Endothelial cell of umbilical vein (primary cell): ENCODE data around the gene CHKB. TPM values are rescaled to one million over a fixed set of nuclear protein-coding genes. Genes with fewer than 3 reads are reported as not detected.
A peak's percentile ranks its signal among the peaks of the same experiment; 100 is the strongest.

Source experiments
- Bru-seq: library from RNA; stranded (reverse); fragments of 400-500 nt; gene quantifications from one replicate; lab custom pipeline; 2021; lab: Mats Ljungman, UMichigan
- BruChase-seq, 2 experiments: library from RNA; stranded (reverse); fragments of 400-500 nt; gene quantifications; one replicate each; lab custom pipeline; 2021; lab: Mats Ljungman, UMichigan
- BruUV-seq: library from RNA; stranded (reverse); fragments of 400-500 nt; replicated peaks from 2 replicates; lab custom pipeline; 2021; lab: Mats Ljungman, UMichigan
- CTCF ChIA-PET: fragments of 300-600, 350-600 bp; sonication (Branson Sonifier 250); formaldehyde crosslinking; loops from one replicate; lab custom pipeline; 2021; ENCODE audit warnings: antibody characterized with exemption, inconsistent platforms; lab: Charles Lee
- POLR2A ChIA-PET: fragments of 300-600, 350-600 bp; sonication (Branson Sonifier 250); formaldehyde crosslinking; loops from one replicate; lab custom pipeline; 2021; ENCODE audit warnings: antibody characterized with exemption, inconsistent platforms; lab: Charles Lee
- DNase-seq: peaks from one replicate; pipeline ENCODE4 v3.0.0-alpha.2; 2011; ENCODE audit warnings: low read depth, low spot score
- FAIRE-seq: peaks from 2 replicates; lab custom pipeline; 2011; peaks lifted over from hg19 to GRCh38; lab: Jason Lieb, UNC
- H2AFZ ChIP-seq: 2 replicates; pipeline ENCODE4 v1.6.0; 2012; ENCODE audit warnings: low read depth, low read length, control low read depth, inconsistent platforms
- H3K27ac ChIP-seq: 2 replicates; pipeline ENCODE4 v1.5.1; 2011; ENCODE audit warnings: low read depth, mild to moderate bottlenecking, control low read depth, low read length, moderate library complexity; ENCODE audit not compliant: insufficient read depth
- H3K27me3 ChIP-seq, 2 experiments: 2 replicates each; pipeline versions ENCODE4 v1.6.0 to v1.6.1; 2011; ENCODE audit warnings: low read length in 2 of 2, mixed read lengths in 1 of 2; ENCODE audit not compliant: control insufficient read depth in 2 of 2, insufficient read depth in 2 of 2
- H3K36me3 ChIP-seq, 2 experiments: 2 replicates in 1 of 2; 3 replicates in 1 of 2; pipeline ENCODE4 v1.5.1; 2011; ENCODE audit warnings: low read length in 2 of 2, mild to moderate bottlenecking in 1 of 2, moderate library complexity in 1 of 2; ENCODE audit not compliant: control insufficient read depth in 2 of 2, insufficient read depth in 2 of 2; ENCODE audit errors: extremely low read depth in 1 of 2
- H3K4me1 ChIP-seq: 3 replicates; pipeline ENCODE4 v1.5.1; 2011; ENCODE audit warnings: mild to moderate bottlenecking, low read length; ENCODE audit not compliant: control insufficient read depth, insufficient read depth; ENCODE audit errors: extremely low read depth
- H3K4me2 ChIP-seq: 2 replicates; pipeline ENCODE4 v1.6.1; 2011; ENCODE audit warnings: low read length, control low read depth, mixed read lengths; ENCODE audit not compliant: insufficient read depth
- H3K4me3 ChIP-seq, 3 experiments: fragments of 200-600 bp in 1 of 3; sonication (generic), shearing (Covaris generic) in 1 of 3; replicated peaks in 1 of 3; 2 replicates each; pipeline ENCODE4 v1.5.1; 2011 to 2016; ENCODE audit warnings: control low read depth in 3 of 3, low read length in 3 of 3, mild to moderate bottlenecking in 2 of 3, inconsistent platforms in 1 of 3, low read depth in 1 of 3, moderate library complexity in 1 of 3; ENCODE audit not compliant: insufficient read depth in 1 of 3
- H3K79me2 ChIP-seq: 2 replicates; pipeline ENCODE4 v1.6.0; 2012; ENCODE audit warnings: low read length, inconsistent platforms; ENCODE audit not compliant: control insufficient read depth, insufficient read depth
- H3K9ac ChIP-seq: replicated peaks from 2 replicates; pipeline ENCODE3; 2011; ENCODE audit warnings: low read length, control low read depth; ENCODE audit not compliant: insufficient read depth; ENCODE audit errors: extremely low read depth
- H3K9me1 ChIP-seq: replicated peaks from 3 replicates; pipeline ENCODE4 v1.6.0; 2011; ENCODE audit warnings: mild to moderate bottlenecking, low read length; ENCODE audit not compliant: control insufficient read depth, insufficient read depth; ENCODE audit errors: extremely low read depth
- H3K9me3 ChIP-seq: replicated peaks from 2 replicates; pipeline ENCODE4 v1.5.1; 2012; ENCODE audit warnings: low read length, inconsistent platforms; ENCODE audit not compliant: control insufficient read depth, insufficient read depth
- H4K20me1 ChIP-seq: replicated peaks from 2 replicates; pipeline ENCODE3; 2011; ENCODE audit warnings: mild to moderate bottlenecking, low read length; ENCODE audit not compliant: control insufficient read depth, insufficient read depth; ENCODE audit errors: extremely low read depth
- EZH2 ChIP-seq: IDR thresholded peaks from 2 replicates; pipeline ENCODE4 v1.6.1; 2012; ENCODE audit warnings: borderline replicate concordance, low read depth, mild to moderate bottlenecking, moderate library complexity, low read length, inconsistent platforms; ENCODE audit not compliant: severe bottlenecking
- FOS ChIP-seq: IDR thresholded peaks from 2 replicates; pipeline ENCODE4 v1.6.1; 2011; ENCODE audit warnings: mild to moderate bottlenecking, low read length, moderate library complexity, borderline replicate concordance; ENCODE audit not compliant: insufficient read depth
- GATA2 ChIP-seq: IDR thresholded peaks from 2 replicates; pipeline ENCODE4 v1.7.0; 2011; ENCODE audit warnings: low read depth, mild to moderate bottlenecking, moderate library complexity, mixed read lengths, low read length; ENCODE audit not compliant: insufficient read length, insufficient read depth
- JUN ChIP-seq: IDR thresholded peaks from 2 replicates; pipeline ENCODE4 v1.6.1; 2011; ENCODE audit warnings: borderline replicate concordance, low read depth; ENCODE audit not compliant: insufficient read length, insufficient read depth
- MYC ChIP-seq: IDR thresholded peaks from one replicate; pipeline ENCODE4 v1.6.1; 2011; ENCODE audit warnings: mild to moderate bottlenecking, low read depth, low read length
- POLR2A ChIP-seq: IDR thresholded peaks from 2 replicates; pipeline ENCODE4 v1.6.1; 2012; ENCODE audit warnings: low read depth, mild to moderate bottlenecking, control low read depth, low read length
- POLR2AphosphoS5 ChIP-seq: IDR thresholded peaks from 2 replicates; pipeline ENCODE4 v1.6.1; 2012; ENCODE audit warnings: low read depth, mild to moderate bottlenecking, control low read depth, low read length, moderate library complexity; ENCODE audit not compliant: insufficient read depth
- dilution Hi-C: fragments of 300-500 bp; cut with MboI; formaldehyde crosslinking; loops from one replicate; pipeline ENCODE4 v1.15.0; 2019; ENCODE audit warnings: low sequenced_read_pairs; ENCODE audit not compliant: extremely low pct_ligation_motif_present
- intact Hi-C: fragments of 100-400 bp; cut with micrococcal nuclease; formaldehyde crosslinking; loops from one replicate; pipeline ENCODE4 v1.10.0; 2022
- long read RNA-seq: library from polyadenylated mRNA; stranded (forward); transcript quantifications from one replicate; pipeline ENCODE4 v2.0.0, GENCODE V29; 2021
- polyA minus RNA-seq, 3 experiments: library from RNA; depleted of rRNA, polyadenylated mRNA; stranded (reverse); fragments of >200 nt; gene quantifications; 1 replicate in 1 of 3; 2 replicates in 2 of 3; pipeline ENCODE4 v1.2.3, GENCODE V29; 2011
- polyA plus RNA-seq, 4 experiments: library from polyadenylated mRNA; depleted of rRNA in 3 of 4; stranded (reverse) in 3 of 4; unstranded in 1 of 4; fragments of >200 nt; gene quantifications; 2 replicates each; pipeline versions ENCODE4 v1.2.1 to v1.2.3, GENCODE V29; 2011 to 2012; ENCODE audit warnings: missing spikeins in 1 of 4
- total RNA-seq: library from RNA; stranded (reverse); gene quantifications from 2 replicates; pipeline ENCODE4 v1.2.3, GENCODE V29; 2021
- TF ChIP-seq, protein P1 (sequence below), 2 donors: IDR thresholded peaks; 1 replicate in 1 of 2; 2 replicates in 1 of 2; pipeline ENCODE4 v1.5.1; 2011; ENCODE audit warnings: low read length in 2 of 2, mild to moderate bottlenecking in 2 of 2, moderate library complexity in 2 of 2, control low read depth in 1 of 2, inconsistent platforms in 1 of 2, low read depth in 1 of 2; ENCODE audit not compliant: insufficient read depth in 1 of 2; ENCODE audit errors: extremely low read depth in 1 of 2
- TF ChIP-seq, protein P2 (sequence below): IDR thresholded peaks from 2 replicates; pipeline ENCODE4 v1.6.1; 2011; ENCODE audit not compliant: insufficient read depth, insufficient read length

The CHKB gene, protein sequence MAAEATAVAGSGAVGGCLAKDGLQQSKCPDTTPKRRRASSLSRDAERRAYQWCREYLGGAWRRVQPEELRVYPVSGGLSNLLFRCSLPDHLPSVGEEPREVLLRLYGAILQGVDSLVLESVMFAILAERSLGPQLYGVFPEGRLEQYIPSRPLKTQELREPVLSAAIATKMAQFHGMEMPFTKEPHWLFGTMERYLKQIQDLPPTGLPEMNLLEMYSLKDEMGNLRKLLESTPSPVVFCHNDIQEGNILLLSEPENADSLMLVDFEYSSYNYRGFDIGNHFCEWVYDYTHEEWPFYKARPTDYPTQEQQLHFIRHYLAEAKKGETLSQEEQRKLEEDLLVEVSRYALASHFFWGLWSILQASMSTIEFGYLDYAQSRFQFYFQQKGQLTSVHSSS
- 57.7 and 62.4 TPM in 2 replicates for total RNA-seq
- 67.5 and 70.6 TPM in 2 replicates for polyA plus RNA-seq
- polyA plus RNA-seq (2011; cell fraction: cytosol; rRNA removed), result 25.8 and 37.8 TPM in 2 replicates
- 320 and 353 TPM in 2 replicates for polyA plus RNA-seq (2011; cell fraction: nucleus; rRNA removed)
- 37.9 and 43.3 TPM in 2 replicates for polyA plus RNA-seq (2012)
- 21.1 and 22.4 TPM in 2 replicates for polyA minus RNA-seq
- 2.5 TPM for polyA minus RNA-seq (2011; cell fraction: cytosol; rRNA and poly(A)+ RNA removed)
- polyA minus RNA-seq (2011; cell fraction: nucleus; rRNA and poly(A)+ RNA removed), result 28.0 and 29.8 TPM in 2 replicates
- Bru-seq, nascent RNA, result percentile 65 among the genes with signal in this experiment
- percentile 78 among the genes with signal in this experiment for BruChase-seq, experiment 1, labeled RNA remaining after a 6-hour chase
- BruChase-seq, experiment 2, labeled RNA remaining after a 2-hour chase, result percentile 72 among the genes with signal in this experiment
- long read RNA-seq, transcript CHKB-201 (11 exons, 1,638 nt), result major isoform, 48 of 115 reads
- long read RNA-seq, transcript CHKB-212 (9 exons, 2,069 nt), result minor isoform, 19 of 115 reads
- long read RNA-seq, transcript CHKB-208 (8 exons, 2,114 nt), result minor isoform, 11 of 115 reads
- long read RNA-seq, partial matches to known transcripts, result 15 of 115 reads
- long read RNA-seq, other reads (novel, unspliced or antisense), result 19 of 115 reads

DNA sequence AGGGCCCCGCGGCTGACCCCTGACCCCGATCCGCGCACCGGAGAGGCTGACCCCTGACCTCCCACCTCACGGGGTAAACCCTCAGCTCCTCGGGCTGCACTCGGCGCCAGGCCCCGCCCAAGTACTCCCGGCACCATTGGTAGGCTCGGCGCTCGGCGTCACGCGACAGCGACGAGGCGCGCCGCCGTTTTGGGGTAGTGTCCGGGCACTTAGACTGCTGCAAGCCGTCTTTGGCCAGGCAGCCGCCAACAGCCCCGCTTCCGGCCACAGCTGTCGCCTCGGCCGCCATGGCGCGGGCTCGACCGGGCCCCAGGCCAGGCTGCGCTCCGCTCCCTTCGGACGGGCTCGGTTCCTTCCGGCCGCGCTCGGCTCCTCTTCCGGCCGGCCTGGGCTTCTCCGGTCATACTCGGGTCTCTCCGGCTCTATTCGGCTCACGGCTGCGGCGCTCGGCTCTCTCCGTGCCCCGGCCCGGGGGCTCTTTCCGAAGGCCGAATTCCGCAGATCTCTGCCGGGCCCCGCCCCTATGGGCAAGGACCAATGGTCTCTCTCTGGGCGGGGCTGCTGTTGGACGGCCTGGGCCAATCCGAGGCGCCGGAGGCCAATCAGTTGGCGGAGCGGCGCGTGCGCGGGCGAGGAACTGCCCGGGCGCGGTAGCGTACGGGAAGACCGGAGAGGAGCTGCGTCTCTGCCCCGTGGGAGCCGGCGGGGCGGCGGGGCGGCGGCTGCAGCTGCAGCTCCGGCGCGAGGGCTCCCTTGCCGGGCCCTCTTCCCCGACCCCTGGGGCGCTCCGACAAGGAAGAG is at the start of gene CHKB:
Gene CHKB, minus strand, starts transcription at position 357 of the 801 bp plus-strand sequence. Its CDS starts 68 bp downstream, at position 289.
- POLR2A ChIA-PET, result interaction anchor here (1.6 kb wide), 1 partner anchor 57 kb away, joined by 4 read pairs; the partner anchor contains the start of gene SCO2
- Histone ChIP-seq H3K4me2 (peak within 1 kb of the TSS; percentile 93), H3K9me3 (no peaks in the 10 kb centered on the region), H3K36me3 (peaks cover 0 to 7% of the 10 kb centered on the region in 2 experiments), H4K20me1 (no peaks in the 10 kb centered on the region), H3K27ac (peak within 1 kb of the TSS; percentile 87), H3K4me3 (peak within 1 kb of the TSS; percentile 73 to 87 (median 85)), H3K9me1 (no peaks in the 10 kb centered on the region), H3K9ac (peak within 1 kb of the TSS; percentile 96), H3K27me3 (peaks cover 0 to 2% of the 10 kb centered on the region in 2 experiments), H3K4me1 (peaks cover 13% of the 10 kb centered on the region), H2AFZ (peak within 1 kb of the TSS; percentile 98), H3K79me2 (peaks cover 8% of the 10 kb centered on the region)
- peak; percentile 99 for FAIRE-seq
- TF ChIP-seq POLR2AphosphoS5 (peak; percentile 78), JUN (no peak), EZH2 (no peak), FOS (no peak), MYC (no peak), POLR2A (peak; percentile 77), GATA2 (no peak)
- TF ChIP-seq, protein P1, sequence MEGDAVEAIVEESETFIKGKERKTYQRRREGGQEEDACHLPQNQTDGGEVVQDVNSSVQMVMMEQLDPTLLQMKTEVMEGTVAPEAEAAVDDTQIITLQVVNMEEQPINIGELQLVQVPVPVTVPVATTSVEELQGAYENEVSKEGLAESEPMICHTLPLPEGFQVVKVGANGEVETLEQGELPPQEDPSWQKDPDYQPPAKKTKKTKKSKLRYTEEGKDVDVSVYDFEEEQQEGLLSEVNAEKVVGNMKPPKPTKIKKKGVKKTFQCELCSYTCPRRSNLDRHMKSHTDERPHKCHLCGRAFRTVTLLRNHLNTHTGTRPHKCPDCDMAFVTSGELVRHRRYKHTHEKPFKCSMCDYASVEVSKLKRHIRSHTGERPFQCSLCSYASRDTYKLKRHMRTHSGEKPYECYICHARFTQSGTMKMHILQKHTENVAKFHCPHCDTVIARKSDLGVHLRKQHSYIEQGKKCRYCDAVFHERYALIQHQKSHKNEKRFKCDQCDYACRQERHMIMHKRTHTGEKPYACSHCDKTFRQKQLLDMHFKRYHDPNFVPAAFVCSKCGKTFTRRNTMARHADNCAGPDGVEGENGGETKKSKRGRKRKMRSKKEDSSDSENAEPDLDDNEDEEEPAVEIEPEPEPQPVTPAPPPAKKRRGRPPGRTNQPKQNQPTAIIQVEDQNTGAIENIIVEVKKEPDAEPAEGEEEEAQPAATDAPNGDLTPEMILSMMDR (IDR thresholded peaks at IDR 0.05; ENCODE audit: extremely low read depth in 1 of 2, insufficient read depth in 1 of 2, low read depth in 1 of 2, low read length in 2 of 2), result no peak
- TF ChIP-seq, protein P2, sequence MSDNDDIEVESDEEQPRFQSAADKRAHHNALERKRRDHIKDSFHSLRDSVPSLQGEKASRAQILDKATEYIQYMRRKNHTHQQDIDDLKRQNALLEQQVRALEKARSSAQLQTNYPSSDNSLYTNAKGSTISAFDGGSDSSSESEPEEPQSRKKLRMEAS, result no peak
- dilution Hi-C loops (no loop called here), intact Hi-C loops (loop anchor here (2.0 kb wide), 3 partner anchors 58 to 110 kb away; partner anchors contain the start of genes NCAPH2 and SCO2)
- CTCF ChIA-PET, result interaction anchor here (1.3 to 3.5 kb wide), 3 partner anchors 17 to 57 kb away, joined by 4 to 17 read pairs (median 5); partner anchors contain the start of gene SCO2
- peak; percentile 98 for DNase-seq
- BruUV-seq, result no TSS peak
